HepG2 (cell line): Measurements from ENCODE around the gene CRIP1. TPM values are rescaled to one million over a fixed set of nuclear protein-coding genes. Genes with fewer than 3 reads are reported as not detected.

Experiments used
- AGO2 ChIP-seq: fragments of 200-400 bp; formaldehyde crosslinking; optimal IDR thresholded peaks from 2 replicates; pipeline ENCODE3; 2017; ENCODE audit warnings: mild to moderate bottlenecking, low read depth, low read length, moderate library complexity
- BRD4 ChIP-seq: sonication (generic); formaldehyde crosslinking; IDR thresholded peaks from 2 replicates; pipeline ENCODE4 v1.4.0; 2020; ENCODE audit warnings: missing genetic modification reagents
- CSRNP1 ChIP-seq: sonication (generic); formaldehyde crosslinking; IDR thresholded peaks from 2 replicates; pipeline ENCODE4 v1.8.1; 2023; ENCODE audit warnings: mild to moderate bottlenecking, missing genetic modification reagents
- DBP ChIP-seq: sonication (generic); formaldehyde crosslinking; IDR thresholded peaks from 2 replicates; pipeline ENCODE4 v1.4.0; 2020; ENCODE audit warnings: missing genetic modification reagents; ENCODE audit errors: not compliant biosample characterization
- E2F1 ChIP-seq: sonication (generic); formaldehyde crosslinking; IDR thresholded peaks from 2 replicates; pipeline ENCODE4 v1.5.0; 2020; ENCODE audit warnings: missing genetic modification reagents
- HNRNPL ChIP-seq: fragments of 200-400 bp; formaldehyde crosslinking; IDR thresholded peaks from 2 replicates; pipeline ENCODE4 v1.6.1; 2017; ENCODE audit warnings: mild to moderate bottlenecking, low read depth, low read length
- HNRNPLL ChIP-seq: fragments of 200-400 bp; formaldehyde crosslinking; IDR thresholded peaks from 2 replicates; pipeline ENCODE4 v1.6.1; 2017; ENCODE audit warnings: mild to moderate bottlenecking, low read depth, low read length; ENCODE audit not compliant: poor library complexity, severe bottlenecking
- MTERF4 ChIP-seq: sonication (generic); formaldehyde crosslinking; IDR thresholded peaks from 2 replicates; pipeline ENCODE4 v1.8.0; 2023; ENCODE audit warnings: mild to moderate bottlenecking, missing genetic modification reagents
- SCMH1 ChIP-seq: sonication (generic); formaldehyde crosslinking; IDR thresholded peaks from 2 replicates; pipeline ENCODE4 v1.9.0; 2021; ENCODE audit warnings: missing genetic modification reagents, mild to moderate bottlenecking, borderline replicate concordance
- SMAD1 ChIP-seq: sonication (generic); formaldehyde crosslinking; IDR thresholded peaks from 2 replicates; pipeline ENCODE4 v1.4.0; 2020; ENCODE audit warnings: missing genetic modification reagents, low read depth, mild to moderate bottlenecking, borderline replicate concordance
- SP2 ChIP-seq: sonication (generic); formaldehyde crosslinking; IDR thresholded peaks from 2 replicates; pipeline ENCODE4 v1.5.1; 2020; ENCODE audit warnings: mild to moderate bottlenecking, missing genetic modification reagents
- THAP7 ChIP-seq: sonication (generic); formaldehyde crosslinking; IDR thresholded peaks from 2 replicates; pipeline ENCODE4 v1.8.1; 2023; ENCODE audit warnings: mild to moderate bottlenecking, missing genetic modification reagents
- ZC3H13 ChIP-seq: sonication (generic); formaldehyde crosslinking; IDR thresholded peaks from 2 replicates; pipeline ENCODE4 v1.8.1; 2023; ENCODE audit warnings: mild to moderate bottlenecking, missing genetic modification reagents, moderate library complexity
- ZIK1 ChIP-seq: sonication (generic); formaldehyde crosslinking; IDR thresholded peaks from 2 replicates; pipeline ENCODE4 v1.5.0; 2020; ENCODE audit warnings: mild to moderate bottlenecking, low read depth, missing genetic modification reagents, borderline replicate concordance
- ZNF557 ChIP-seq: sonication (generic); formaldehyde crosslinking; IDR thresholded peaks from 2 replicates; pipeline ENCODE4 v1.4.0; 2020; ENCODE audit warnings: missing genetic modification reagents
- ZNF558 ChIP-seq: sonication (generic); formaldehyde crosslinking; IDR thresholded peaks from 2 replicates; pipeline ENCODE4 v1.9.0; 2022; ENCODE audit warnings: mild to moderate bottlenecking, missing genetic modification reagents, borderline replicate concordance
- ZNF704 ChIP-seq: sonication (generic); formaldehyde crosslinking; IDR thresholded peaks from 2 replicates; pipeline ENCODE4 v1.8.1; 2023; ENCODE audit warnings: mild to moderate bottlenecking, inconsistent platforms, moderate library complexity, missing genetic modification reagents, borderline replicate concordance
- ZNF790 ChIP-seq: sonication (generic); formaldehyde crosslinking; IDR thresholded peaks from 2 replicates; pipeline ENCODE4 v1.8.0; 2022; ENCODE audit warnings: missing genetic modification reagents, mild to moderate bottlenecking, borderline replicate concordance
- polyA plus RNA-seq, 8 experiments: library from polyadenylated mRNA; depleted of rRNA in 3 of 8; stranded (reverse) in 7 of 8; unstranded in 1 of 8; fragments of >200 nt; fragmentation: Illumina TruSeq in 4 of 8; extraction: Trizol in 4 of 8; gene quantifications; 2 replicates each; pipeline versions ENCODE4 v1.2.1 to v1.2.3, GENCODE V29; 2011 to 2016; ENCODE audit warnings: low read depth in 4 of 8, missing spikeins in 1 of 8, mixed read lengths in 1 of 8; ENCODE audit not compliant: insufficient read depth in 1 of 8
- total RNA-seq, 5 experiments: library from RNA; depleted of rRNA; stranded (reverse); fragments of >200 nt; fragmentation: Illumina TruSeq; extraction: Trizol; gene quantifications; 2 replicates each; pipeline ENCODE4 v1.2.3, GENCODE V29; 2016; ENCODE audit warnings: low read depth in 1 of 5

Gene CRIP1
- total and polyA plus RNA-seq, 2 of the 13 experiments (the other 11 are each of a cell fraction or from before 2014, with no cell fraction given), result 53.9 to 59.5 TPM

GRCh38 chr14:105500036-105500725 lies 13.5 kb downstream of the CRIP1 start (continued):
- TF ChIP-seq ZNF558 (CRISPR knock-in tag) (0 out of 2 replicates have a peak, but pooled peaks have one; percentile 4), HNRNPL (0 out of 2 replicates have a peak, but pooled peaks have one; percentile 17), SP2 (peak; percentile 34), THAP7 (CRISPR knock-in tag) (0 out of 2 replicates have a peak, but pooled peaks have one; percentile 10), ZC3H13 (CRISPR knock-in tag) (0 out of 2 replicates have a peak, but pooled peaks have one; percentile 11), E2F1 (no peak), HNRNPLL (peak; percentile 5), BRD4 (CRISPR knock-in tag) (peak; percentile 21; the same call in 1 of the 2 replicates), ZNF704 (CRISPR knock-in tag) (peak; percentile 24; the same call in 1 of the 2 replicates), ZNF790 (CRISPR knock-in tag) (peak; percentile 34; the same call in 1 of the 2 replicates), SMAD1 (0 out of 2 replicates have a peak, but pooled peaks have one; percentile 11), ZNF557 (CRISPR knock-in tag) (no peak), SCMH1 (CRISPR knock-in tag) (no peak), DBP (CRISPR knock-in tag) (no peak), CSRNP1 (CRISPR knock-in tag) (peak; percentile 12; the same call in 1 of the 2 replicates), ZIK1 (CRISPR knock-in tag) (peak; percentile 9; the same call in 1 of the 2 replicates), MTERF4 (CRISPR knock-in tag) (0 out of 2 replicates have a peak, but pooled peaks have one; percentile 42), AGO2 (peak; percentile 72)
